HK-2 (cell line): ENCODE measurements around the gene ST6GALNAC3.
"Not testable (repeated sequence)": the region's sequence is repeated elsewhere in the genome, so short reads cannot be mapped to it uniquely, and the experiment has no call there.

Experiments
- DNase-seq: peaks from one replicate; pipeline ENCODE4 v3.0.0-alpha.2; 2018; ENCODE audit not compliant: unreplicated experiment

ST6GALNAC3 gene

DNA sequence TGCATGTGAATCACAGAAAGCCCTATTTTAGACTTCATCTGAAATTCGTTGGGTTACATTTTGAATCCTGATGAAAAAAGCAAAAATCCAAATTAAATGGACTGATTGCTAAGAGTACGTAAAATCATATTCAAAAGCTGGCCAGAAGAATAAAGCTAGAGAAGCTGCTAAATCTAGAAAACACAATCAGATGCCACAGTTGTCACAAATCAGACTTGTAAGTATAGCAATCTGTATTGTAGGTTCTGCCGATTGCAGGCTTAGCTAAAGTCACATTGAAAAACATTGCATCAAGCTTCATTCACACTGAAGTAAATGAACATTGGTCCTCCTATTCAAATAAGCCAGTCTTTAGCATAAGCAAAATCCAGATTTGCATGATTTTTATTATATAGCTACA, 557.6 kb downstream of the ST6GALNAC3 start:
- no peak for DNase-seq

DNA sequence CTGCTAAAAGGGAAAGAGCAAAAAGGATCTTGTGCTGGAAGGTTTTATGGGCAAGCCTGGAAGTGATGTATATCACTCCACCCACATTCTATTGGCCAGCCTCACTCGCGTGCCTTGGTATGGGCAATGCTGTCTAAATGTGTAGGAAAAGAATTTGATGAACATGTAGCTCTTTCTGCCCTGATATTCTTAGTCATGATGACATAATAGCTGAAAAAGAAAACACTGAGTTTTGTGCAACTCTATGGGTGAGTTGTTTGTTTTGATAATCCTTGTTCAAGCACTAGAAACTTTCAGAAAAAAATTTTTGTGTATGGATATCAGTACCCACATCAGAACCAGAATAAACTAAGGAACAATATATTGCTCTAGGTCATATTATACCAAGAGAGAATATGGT, 561.2 kb downstream of the ST6GALNAC3 start:
- no peak for DNase-seq

DNA sequence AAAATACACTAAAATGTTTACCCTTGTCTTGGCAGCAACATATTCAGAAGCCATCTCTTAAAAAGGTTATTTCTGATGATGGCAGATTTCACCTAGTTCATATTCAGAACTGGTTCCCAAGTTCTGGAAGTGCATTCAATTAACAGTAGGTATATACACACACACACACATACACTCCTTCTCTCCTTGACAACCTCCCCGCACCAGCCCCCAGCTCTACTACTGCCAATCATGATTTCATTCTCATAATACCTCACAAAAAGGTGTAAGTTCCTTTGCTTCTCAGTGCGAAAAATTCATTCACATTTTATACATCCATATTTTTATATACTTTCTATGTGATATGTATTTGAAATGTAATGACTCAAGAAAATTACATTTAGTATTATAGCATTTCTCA, 564.6 kb downstream of the ST6GALNAC3 start:
- DNase-seq = no peak

DNA sequence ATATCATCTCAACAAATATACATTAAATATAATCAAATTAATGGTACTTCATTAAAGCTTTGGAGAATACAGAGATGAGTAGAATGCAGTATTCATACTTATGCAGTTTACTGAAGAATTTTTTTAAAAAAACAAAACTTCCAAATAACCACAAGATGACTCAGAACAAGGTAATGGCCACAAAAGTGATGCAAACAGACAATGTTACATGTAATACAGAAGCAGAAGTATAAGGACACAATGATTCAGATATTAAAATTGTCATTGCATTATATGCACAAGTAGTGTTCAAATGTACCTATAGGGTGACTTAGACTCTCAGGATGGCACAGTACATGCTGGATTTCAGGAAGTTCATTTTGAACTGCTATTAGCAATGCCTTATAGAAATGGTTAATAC, 565.5 kb downstream of the ST6GALNAC3 start:
- DNase-seq = no peak

DNA sequence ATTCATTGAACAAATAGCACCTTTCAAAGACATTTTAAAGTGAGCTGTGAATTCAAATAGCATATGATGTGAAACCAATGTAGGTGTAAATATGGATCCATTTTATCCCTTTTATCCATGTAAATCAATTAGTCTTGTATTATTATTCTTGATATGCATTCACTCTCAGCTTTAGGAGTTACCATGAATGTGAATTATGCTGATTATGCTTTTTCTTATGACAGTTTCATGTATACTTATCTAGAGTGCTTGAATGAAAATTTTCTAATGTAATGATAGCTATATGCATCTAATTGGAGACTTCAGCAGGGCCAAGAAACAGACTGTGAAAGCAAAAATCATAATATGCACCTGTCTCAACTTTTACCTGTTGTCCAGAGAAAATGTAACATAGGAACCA, 566.2 kb downstream of the ST6GALNAC3 start:
- DNase-seq = no peak

DNA sequence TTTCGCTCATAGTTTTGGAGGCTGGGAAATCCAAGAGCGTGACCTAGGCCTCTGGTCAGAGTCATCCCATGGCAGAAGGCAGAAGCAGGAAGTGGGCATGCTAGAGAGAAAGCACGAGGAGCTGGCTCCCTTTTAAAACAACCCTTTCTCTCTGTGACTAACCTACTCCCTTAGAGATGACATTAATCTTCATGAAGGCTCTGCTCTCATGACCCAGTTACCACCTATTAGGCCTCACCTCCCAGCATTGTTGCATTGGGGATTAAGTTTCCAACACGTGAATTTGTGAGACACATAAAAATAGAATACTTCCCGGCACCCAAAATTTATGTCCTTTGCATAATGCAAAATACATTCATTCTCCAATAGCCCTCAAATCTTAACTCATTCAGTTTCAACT, 569.6 kb downstream of the ST6GALNAC3 start:
- no peak for DNase-seq

DNA sequence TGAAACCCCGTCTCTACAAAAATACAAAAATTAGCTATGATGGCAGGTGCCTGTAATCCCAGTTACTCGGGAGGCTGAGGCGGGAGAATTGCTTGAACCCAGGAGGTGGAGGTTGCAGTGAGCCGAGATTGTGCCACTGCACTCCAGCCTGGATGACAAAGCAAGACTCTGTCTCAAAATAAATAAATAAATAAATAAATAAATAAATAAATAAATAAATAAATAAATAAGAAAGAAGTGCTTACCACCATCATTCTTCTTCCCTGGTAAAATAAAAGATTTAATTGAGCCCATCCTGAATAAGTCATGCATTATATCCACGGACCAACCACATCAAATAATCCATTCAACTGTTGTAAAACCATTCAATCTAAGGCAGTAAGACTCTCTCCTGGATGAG, 578.3 kb downstream of the ST6GALNAC3 start:
- not testable (repeated sequence) for DNase-seq

DNA sequence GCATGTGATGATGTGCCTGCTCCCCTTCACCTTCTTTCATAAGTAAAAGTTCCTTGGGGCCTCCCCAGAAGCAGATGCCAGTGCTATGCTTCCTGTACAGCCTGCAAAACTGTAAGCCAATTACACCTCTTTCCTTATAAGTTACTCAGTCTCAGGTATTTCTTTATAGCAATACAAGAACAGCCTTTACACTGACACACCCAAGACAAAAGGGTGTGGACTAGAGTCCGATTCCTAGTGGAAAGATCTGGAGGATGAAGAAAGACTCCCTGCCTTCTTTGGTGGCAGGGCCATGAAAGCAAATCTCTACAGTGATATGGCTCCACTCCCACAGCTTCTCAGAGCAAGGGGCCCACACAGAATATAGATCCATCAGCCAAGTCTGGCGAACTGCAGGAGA, 583.1 kb downstream of the ST6GALNAC3 start:
- no peak for DNase-seq

DNA sequence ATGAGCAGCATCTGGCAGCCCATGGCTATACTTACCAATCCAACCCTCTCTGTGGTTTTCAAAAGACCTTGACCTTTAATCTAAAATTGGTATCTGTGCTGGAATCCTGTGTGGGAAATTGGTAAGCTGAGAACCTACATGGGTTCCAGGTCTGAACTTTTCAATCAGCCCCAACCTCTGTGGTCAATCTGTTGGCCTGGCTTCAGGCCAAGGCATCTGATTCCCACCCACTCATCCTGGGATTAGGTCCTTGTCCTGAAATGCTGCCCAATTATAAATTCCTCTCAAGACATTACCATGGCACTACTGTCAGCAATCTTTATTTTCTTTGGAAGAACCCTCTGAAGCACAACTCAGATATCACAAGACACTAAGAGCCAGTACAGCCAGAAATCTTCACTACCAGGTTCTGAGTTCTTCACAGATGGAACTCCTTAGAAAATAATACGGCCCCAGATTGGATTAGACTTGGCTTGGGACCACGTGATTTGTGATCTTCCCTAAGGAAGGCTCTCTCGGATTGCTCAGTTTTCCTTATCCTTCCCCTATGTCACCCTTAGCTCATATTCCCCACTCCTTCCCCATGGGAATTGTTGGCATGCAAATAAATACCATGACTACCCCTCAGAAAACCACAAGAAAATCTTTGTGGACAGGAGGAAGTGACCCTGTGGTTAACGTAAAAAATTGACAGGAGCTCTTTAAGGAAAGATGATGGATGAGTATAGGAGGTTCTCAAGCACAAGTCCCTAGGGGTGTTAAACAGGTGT, 584.8 kb downstream of the ST6GALNAC3 start:
- DNase-seq = peak; percentile 9

DNA sequence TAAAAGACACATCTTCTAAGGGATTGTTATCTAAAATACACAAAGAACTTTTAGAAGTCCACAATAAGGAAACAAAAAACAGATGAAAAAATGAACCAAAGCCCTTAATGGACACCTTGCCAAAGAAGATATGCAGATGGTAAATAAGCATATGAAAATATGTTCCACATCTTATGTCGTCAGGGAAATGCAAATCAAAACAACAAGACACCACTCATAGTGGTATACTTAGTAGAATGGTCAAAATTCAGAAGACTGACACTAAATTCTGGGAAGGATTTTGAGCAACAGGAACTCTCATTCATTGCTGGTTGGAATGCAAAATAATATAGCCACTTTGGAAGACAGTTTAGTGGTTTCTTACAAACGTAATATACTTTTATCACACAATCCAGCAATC, 587.0 kb downstream of the ST6GALNAC3 start:
- DNase-seq = no peak

DNA sequence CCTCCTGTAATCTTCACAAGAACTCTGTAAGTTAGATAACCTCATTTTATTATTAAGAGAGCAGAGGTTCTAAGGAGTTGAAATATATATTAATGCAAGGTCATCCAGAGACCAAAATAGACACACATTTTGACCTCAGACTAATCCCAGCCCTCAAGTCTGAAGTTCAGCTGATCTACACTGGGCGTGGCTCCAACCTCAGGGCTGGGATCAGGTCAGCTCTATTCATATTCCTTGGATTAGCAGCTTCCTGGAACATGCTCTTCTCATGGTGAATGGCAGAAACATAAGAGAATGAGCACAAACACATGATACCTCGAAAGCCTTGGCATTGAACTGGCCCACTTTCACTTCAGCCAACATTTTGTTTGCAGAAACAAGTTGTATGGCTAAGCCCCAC, 592.0 kb downstream of the ST6GALNAC3 start:
- DNase-seq = no peak

DNA sequence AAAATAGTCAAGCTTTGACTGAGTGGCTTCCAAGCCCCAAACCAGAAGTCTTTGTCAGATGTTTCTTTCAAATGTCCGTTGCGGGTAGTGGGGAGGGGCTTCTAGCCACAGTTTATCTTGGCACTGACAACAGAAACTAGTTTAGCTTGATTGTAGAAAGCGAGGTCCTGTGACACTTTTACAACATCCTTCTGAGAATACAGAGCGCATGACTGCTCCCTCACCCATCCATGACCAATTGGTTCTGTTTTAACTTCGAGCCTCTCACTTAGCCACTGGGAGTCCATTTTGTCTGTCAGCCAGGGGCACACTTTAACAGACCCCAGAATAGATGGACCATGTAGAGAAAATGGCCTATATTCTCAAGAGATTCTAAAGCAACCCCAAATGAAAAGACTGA, 593.5 kb downstream of the ST6GALNAC3 start:
- DNase-seq = peak; percentile 12

DNA sequence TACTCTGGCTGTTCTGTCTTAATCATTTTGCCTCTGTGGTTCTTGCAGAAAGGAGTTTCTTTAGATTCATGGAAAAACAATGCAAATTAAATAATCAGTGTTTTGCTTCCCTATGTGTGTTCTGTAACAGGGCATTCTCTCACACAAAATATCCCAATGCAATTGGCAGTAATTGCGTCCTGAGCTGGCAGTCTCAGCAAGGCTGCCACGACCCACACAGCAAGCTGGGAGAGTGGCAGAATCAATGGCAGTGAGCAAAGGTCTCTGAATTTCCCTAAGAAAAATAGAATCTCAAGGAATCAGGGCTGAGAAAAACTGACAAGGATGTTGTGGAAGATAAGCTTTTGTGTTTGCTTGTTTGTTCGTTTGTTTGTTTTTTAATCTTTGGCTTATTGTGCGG, 594.6 kb downstream of the ST6GALNAC3 start:
- no peak for DNase-seq

DNA sequence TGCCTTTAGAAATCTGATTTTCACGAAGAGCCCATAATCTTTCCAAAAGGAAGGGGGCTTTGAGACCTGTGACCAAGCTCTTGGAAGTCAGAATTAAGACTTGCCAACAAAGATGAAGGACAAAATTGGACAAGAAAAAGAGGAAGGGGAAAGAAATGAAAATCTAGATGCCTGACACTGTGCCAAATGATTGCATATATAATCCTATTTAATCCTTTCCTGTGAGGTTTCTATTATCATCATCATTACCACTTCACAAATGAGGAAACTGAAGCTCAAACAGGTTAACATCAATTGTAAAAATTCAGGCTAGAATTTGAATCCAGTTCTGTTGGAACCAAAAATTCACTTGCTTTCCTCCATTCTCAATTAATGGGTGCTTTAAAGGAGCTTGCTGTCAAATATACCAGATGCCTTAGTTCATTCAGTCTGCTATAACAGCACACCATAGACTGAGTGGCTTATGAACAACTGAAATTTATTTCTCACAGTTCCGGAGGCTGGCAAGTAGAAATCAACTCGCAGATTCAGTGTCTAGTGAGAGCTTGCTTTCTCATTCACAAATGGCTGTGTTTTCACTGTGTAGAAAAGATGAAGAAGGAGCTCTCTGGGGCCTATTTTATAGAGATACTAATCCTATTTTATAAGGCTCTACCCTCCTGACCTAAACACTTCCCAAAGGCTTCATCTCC, 595.2 kb downstream of the ST6GALNAC3 start:
- DNase-seq = no peak

DNA sequence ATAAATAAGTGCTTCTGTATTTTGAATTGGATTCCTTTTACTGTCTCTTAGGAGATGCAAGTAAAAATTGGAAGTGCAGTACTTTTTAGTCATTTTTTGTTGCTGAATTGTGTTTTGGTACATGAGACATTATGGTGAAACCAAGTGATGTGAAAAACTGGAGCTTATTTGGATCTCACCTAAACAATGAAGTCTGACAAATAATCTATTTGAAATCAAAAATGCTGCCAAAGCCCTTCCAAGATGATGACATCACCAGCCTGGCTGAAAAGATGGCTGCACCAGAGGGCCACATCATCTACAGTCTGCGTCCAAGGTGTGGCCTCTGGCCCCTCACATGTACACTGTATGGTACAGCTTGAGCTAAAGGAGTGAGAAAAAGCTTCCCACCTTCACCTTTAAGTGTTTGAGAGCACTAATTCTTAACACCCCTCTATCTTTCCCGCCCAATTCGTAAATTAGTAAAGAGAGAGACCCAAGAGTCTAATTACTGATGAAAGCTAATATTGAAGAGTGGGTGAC, 600.2 kb downstream of the ST6GALNAC3 start:
- no peak for DNase-seq

DNA sequence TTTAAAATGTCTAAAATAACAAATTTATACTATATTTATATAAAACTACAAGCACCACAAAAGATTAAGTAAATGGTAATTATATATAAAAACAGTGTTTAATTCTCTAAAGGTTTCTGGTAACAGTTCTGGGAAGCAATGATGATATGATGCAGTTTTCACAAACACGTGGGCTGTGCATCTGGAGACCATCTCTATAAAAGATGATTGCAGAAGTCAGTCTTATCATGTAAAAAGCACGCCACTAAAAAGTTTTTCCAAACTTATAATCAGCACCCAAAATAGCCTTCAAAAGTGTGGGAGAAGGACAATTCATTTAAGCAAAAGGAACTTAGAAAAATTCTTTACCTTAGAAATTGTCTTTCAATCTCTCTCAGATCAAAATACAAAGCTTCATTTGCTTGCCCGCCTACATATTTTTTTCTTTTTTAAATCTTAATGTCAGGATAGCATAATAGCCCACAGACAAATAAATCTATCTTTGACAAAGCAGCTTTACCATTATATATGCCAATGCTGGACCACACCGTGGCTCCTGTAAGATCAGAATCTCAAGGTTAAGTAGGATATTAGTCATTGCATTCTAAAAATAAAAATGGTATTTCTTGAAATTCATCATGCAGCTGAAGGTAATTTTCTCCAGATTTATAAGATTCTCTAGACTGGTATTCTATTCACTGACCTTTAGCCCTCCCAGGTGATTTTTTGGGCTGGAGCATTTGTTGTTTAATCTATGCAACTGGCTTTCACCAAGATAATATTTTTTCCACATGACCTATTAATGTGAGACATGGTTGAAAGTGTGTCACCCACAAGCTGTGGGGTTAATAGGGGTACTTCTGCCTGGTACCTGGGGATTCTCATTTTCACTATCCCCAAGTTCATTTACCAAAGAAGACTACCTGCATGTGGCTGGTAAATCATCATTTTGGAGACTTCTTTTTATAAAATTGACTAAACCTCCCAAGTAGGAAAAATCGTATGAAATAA, 603.2 kb downstream of the ST6GALNAC3 start:
- DNase-seq = no peak

DNA sequence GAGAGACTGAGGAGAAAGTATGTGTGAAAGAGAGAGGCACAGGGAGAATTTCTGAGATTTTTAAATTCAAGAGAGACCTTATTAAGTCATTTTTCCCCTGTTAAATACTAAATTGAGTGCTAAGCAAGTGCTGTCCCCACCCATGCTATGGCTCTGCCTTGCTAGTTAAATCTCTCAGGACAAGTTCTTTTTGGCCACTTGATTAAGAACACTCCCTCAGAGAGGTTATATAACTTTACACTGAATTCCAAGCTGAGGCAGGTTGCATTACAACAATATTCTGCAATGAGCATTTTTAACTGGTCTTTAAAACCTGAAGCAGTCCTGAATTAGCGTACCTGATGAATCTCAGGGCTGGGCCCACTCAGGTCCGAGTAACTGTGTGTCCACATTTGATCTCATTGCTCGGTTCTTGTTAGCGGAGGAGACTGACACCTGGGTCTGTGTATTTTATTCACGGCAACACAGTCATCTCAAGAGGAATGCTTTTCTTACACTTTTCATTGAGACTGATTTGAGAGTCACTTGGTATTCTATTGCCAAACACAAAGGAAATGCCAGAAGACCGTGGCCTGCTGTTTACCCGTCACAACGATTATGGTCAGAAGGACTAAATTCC, 605.1 kb downstream of the ST6GALNAC3 start:
- DNase-seq = no peak

DNA sequence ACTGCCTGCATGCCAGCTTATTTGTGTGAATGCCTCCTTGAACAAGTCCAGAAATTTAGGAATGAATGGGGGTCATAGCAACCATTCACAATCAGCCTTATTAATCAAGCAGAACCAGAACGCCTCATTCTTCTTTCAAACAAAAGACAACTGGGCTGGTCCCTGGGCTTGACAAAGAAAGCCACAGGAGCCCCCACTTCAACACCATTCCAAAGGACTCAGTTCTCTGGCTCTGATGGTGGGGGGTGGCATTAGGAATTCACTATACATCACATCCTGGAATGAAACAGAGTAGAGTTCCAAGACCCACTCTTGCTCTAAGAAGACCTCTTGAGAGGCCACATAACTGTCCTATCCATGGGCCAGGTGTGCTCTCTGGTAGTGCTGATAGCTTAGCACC, 606.1 kb downstream of the ST6GALNAC3 start:
- DNase-seq = no peak

DNA sequence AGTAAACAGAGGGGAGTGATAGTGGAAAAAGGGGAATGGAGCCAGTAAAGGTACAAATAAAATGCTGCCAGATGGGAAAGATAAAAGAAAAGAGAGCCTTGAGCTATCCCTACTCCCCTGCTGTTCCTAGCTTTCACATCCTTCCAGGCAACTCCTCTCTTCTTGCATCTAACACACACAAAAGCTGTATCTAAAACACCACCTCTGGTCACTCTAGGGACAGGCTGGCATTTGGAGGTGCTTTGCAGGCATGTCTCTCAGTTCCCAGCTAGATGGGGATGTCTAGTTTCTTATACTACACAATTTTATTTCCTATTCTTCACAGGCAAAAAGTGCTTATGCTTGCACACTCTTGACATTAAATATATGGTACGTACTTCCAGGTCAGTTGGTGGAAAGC, 607.6 kb downstream of the ST6GALNAC3 start:
- no peak for DNase-seq
